ENCODE measurements around the gene HS2ST1. TPM values are rescaled to one million over a fixed set of nuclear protein-coding genes. Genes with fewer than 3 reads are reported as not detected.

HS2ST1 gene
- total and polyA plus RNA-seq, 2 donors (not counting 3 experiments of a cell fraction or from before 2014, with no cell fraction given) = 5.5 to 31.2 TPM

GRCh38 chr1:87140831-87141540 lies 226.6 kb downstream of the HS2ST1 start:
- CTCF ChIA-PET = no interaction called here
- dilution Hi-C loops (cut with MboI; ENCODE audit: extremely low pct_ligation_motif_present, low sequenced_read_pairs) = no loop called here

GRCh38 chr1:87141556-87141955 lies 227.1 kb downstream of the HS2ST1 start:
- Histone ChIP-seq H3K27ac (ENCODE audit: insufficient read depth, low read depth, low read length) (no peak overlapping the region), H3K9me1 (replicated peaks; ENCODE audit: control insufficient read depth, extremely low read depth, insufficient read depth, low read length) (no peaks in the 10 kb centered on the region), H3K4me3 (replicated peaks in 1 of 3; ENCODE audit: insufficient read depth in 1 of 3, low read depth in 1 of 3, low read length in 3 of 3) (no peak overlapping the region), H4K20me1 (replicated peaks; ENCODE audit: control insufficient read depth, extremely low read depth, insufficient read depth, low read length) (no peaks in the 10 kb centered on the region), H3K36me3 (ENCODE audit: control insufficient read depth in 2 of 2, extremely low read depth in 1 of 2, insufficient read depth in 2 of 2, low read length in 2 of 2) (no peaks in the 10 kb centered on the region), H3K27me3 (ENCODE audit: control insufficient read depth in 2 of 2, insufficient read depth in 2 of 2, low read length in 2 of 2) (peaks cover 0 to 16% of the 10 kb centered on the region in 2 experiments), H2AFZ (ENCODE audit: low read depth, low read length) (no peak overlapping the region), H3K79me2 (ENCODE audit: control insufficient read depth, insufficient read depth, low read length) (no peaks in the 10 kb centered on the region), H3K9ac (replicated peaks; ENCODE audit: extremely low read depth, insufficient read depth, low read length) (no peak overlapping the region), H3K4me1 (ENCODE audit: control insufficient read depth, extremely low read depth, insufficient read depth, low read length) (no peaks in the 10 kb centered on the region), H3K4me2 (ENCODE audit: insufficient read depth, low read length) (no peak overlapping the region), H3K9me3 (replicated peaks; ENCODE audit: control insufficient read depth, insufficient read depth, low read length) (no peaks in the 10 kb centered on the region)
- no peak for DNase-seq (ENCODE audit: low read depth, low spot score)
- CTCF ChIA-PET = no interaction called here
- no peak for FAIRE-seq
- POLR2A ChIA-PET = no interaction called here
- dilution Hi-C loops (cut with MboI; ENCODE audit: extremely low pct_ligation_motif_present, low sequenced_read_pairs) = no loop called here
- no peak for TF ChIP-seq FOS (IDR thresholded peaks at IDR 0.05; ENCODE audit: borderline replicate concordance, insufficient read depth, low read length)
- TF ChIP-seq GATA2 (IDR thresholded peaks at IDR 0.05; ENCODE audit: insufficient read depth, insufficient read length, low read depth, low read length) = no peak
- no peak for TF ChIP-seq CTCF (IDR thresholded peaks at IDR 0.05; ENCODE audit: extremely low read depth in 1 of 2, insufficient read depth in 1 of 2, low read depth in 1 of 2, low read length in 2 of 2)
- no peak for TF ChIP-seq MYC (IDR thresholded peaks at IDR 0.05; ENCODE audit: low read depth, low read length)
- no peak for TF ChIP-seq POLR2A (IDR thresholded peaks at IDR 0.05; ENCODE audit: low read depth, low read length)
- TF ChIP-seq POLR2AphosphoS5 (IDR thresholded peaks at IDR 0.05; ENCODE audit: insufficient read depth, low read depth, low read length) = no peak
- TF ChIP-seq, protein P1, sequence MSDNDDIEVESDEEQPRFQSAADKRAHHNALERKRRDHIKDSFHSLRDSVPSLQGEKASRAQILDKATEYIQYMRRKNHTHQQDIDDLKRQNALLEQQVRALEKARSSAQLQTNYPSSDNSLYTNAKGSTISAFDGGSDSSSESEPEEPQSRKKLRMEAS (IDR thresholded peaks at IDR 0.05; ENCODE audit: insufficient read depth, insufficient read length) = no peak
- TF ChIP-seq EZH2 (IDR thresholded peaks at IDR 0.05; ENCODE audit: borderline replicate concordance, low read depth, low read length, severe bottlenecking) = no peak
- TF ChIP-seq JUN (IDR thresholded peaks at IDR 0.05; ENCODE audit: borderline replicate concordance, insufficient read depth, insufficient read length, low read depth) = no peak
- intact Hi-C loops (cut with micrococcal nuclease) = no loop called here
- no TSS peak for BruUV-seq (replicated peaks)

More at GRCh38 chr1:87140831-87141540, 226.6 kb downstream of the HS2ST1 start:
- intact Hi-C loops (cut with micrococcal nuclease) = no loop called here
- Histone ChIP-seq H3K4me2 (ENCODE audit: insufficient read depth, low read length) (no peak overlapping the region), H3K9ac (replicated peaks; ENCODE audit: extremely low read depth, insufficient read depth, low read length) (no peak overlapping the region), H4K20me1 (replicated peaks; ENCODE audit: control insufficient read depth, extremely low read depth, insufficient read depth, low read length) (no peaks in the 10 kb centered on the region), H3K4me1 (ENCODE audit: control insufficient read depth, extremely low read depth, insufficient read depth, low read length) (no peaks in the 10 kb centered on the region), H3K9me3 (replicated peaks; ENCODE audit: control insufficient read depth, insufficient read depth, low read length) (no peaks in the 10 kb centered on the region), H3K27me3 (ENCODE audit: control insufficient read depth in 2 of 2, insufficient read depth in 2 of 2, low read length in 2 of 2) (peaks cover 0 to 13% of the 10 kb centered on the region in 2 experiments), H3K9me1 (replicated peaks; ENCODE audit: control insufficient read depth, extremely low read depth, insufficient read depth, low read length) (no peaks in the 10 kb centered on the region), H3K79me2 (ENCODE audit: control insufficient read depth, insufficient read depth, low read length) (no peaks in the 10 kb centered on the region), H3K27ac (ENCODE audit: insufficient read depth, low read depth, low read length) (no peak overlapping the region), H2AFZ (ENCODE audit: low read depth, low read length) (no peak overlapping the region), H3K4me3 (replicated peaks in 1 of 3; ENCODE audit: insufficient read depth in 1 of 3, low read depth in 1 of 3, low read length in 3 of 3) (no peak overlapping the region), H3K36me3 (ENCODE audit: control insufficient read depth in 2 of 2, extremely low read depth in 1 of 2, insufficient read depth in 2 of 2, low read length in 2 of 2) (no peaks in the 10 kb centered on the region)
- FAIRE-seq (no peak), DNase-seq (ENCODE audit: low read depth, low spot score) (no peak)
- no TSS peak for BruUV-seq (replicated peaks)
- POLR2A ChIA-PET = no interaction called here
- TF ChIP-seq, protein P1 (IDR thresholded peaks at IDR 0.05; ENCODE audit: insufficient read depth, insufficient read length) = no peak
- no peak for TF ChIP-seq MYC (IDR thresholded peaks at IDR 0.05; ENCODE audit: low read depth, low read length)
- TF ChIP-seq FOS (IDR thresholded peaks at IDR 0.05; ENCODE audit: borderline replicate concordance, insufficient read depth, low read length) = no peak
- TF ChIP-seq POLR2A (IDR thresholded peaks at IDR 0.05; ENCODE audit: low read depth, low read length) = no peak
- TF ChIP-seq JUN (IDR thresholded peaks at IDR 0.05; ENCODE audit: borderline replicate concordance, insufficient read depth, insufficient read length, low read depth) = no peak
- no peak for TF ChIP-seq POLR2AphosphoS5 (IDR thresholded peaks at IDR 0.05; ENCODE audit: insufficient read depth, low read depth, low read length)
- no peak for TF ChIP-seq GATA2 (IDR thresholded peaks at IDR 0.05; ENCODE audit: insufficient read depth, insufficient read length, low read depth, low read length)
- TF ChIP-seq EZH2 (IDR thresholded peaks at IDR 0.05; ENCODE audit: borderline replicate concordance, low read depth, low read length, severe bottlenecking) = no peak
